ENCODE measurements around the gene ITPRID2.
"Not testable (repeated sequence)": the region's sequence is repeated elsewhere in the genome, so short reads cannot be mapped to it uniquely, and the experiment has no call there.

Gene ITPRID2

DNA sequence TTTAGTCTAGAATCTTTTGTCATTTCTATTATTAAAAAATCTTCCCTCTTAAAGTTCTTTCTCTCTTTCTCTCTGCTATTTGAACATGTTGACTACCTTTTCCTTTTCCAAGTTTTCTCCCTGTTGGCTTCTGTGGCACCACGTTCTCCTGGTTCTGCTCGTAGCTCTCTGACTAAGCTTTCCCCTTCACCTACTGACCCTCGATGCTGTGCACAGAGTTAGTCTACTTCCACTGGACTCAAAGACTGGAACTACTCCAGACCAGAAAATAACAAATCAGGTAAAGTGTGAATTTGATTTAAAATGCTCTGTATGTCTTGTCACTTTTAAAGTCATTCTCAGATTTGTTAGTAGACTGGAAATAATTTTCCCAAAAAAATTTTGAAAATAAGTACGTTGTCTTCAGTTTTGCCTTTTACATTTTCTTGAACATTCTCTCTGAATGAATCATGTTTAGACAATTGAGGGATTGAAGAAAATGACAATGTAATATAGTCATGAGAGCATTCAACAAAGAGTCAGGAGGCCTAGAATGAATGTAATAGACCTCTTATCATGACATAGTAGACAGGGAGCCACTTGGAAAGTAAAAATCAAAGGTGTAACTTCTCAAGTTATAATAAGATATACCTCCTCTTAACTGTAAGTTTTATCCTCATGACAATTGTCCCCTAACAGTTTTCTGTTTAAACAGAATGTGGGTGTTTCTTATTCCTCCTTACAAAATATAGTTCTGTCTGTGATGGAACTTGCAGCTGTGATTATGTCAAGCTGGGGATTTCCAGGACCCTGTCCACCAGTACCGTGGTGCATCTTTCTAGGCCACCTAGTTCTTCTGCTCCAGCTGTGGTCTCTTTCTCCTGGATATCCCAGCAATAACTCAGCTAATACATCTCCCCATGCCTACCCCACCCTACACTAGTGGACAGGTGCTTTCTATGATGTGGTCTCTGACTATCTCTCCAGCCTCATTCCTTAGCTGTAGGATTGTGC lies 25.5 kb downstream of the ITPRID2 start:
- ATAC-seq: no peak

DNA sequence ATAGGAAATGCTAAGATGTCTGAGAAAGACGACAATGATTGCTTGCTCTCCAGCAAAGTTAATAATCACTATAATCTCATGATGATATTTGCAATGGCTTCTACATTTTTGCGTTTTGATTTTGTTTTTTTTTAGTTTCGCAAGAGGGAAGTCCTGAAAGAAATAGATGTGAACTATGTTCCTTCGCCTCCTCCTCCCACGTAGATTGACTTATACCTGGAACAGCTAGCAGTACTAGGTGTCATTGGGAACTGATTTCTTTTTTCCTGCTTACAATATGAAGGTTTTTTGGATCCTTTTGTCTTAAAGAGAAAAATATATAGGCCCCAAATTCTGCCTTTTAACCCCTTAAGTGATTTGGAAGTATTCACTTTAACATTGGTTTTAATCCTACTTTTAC lies 26.7 kb downstream of the ITPRID2 start:
- no peak for ATAC-seq

DNA sequence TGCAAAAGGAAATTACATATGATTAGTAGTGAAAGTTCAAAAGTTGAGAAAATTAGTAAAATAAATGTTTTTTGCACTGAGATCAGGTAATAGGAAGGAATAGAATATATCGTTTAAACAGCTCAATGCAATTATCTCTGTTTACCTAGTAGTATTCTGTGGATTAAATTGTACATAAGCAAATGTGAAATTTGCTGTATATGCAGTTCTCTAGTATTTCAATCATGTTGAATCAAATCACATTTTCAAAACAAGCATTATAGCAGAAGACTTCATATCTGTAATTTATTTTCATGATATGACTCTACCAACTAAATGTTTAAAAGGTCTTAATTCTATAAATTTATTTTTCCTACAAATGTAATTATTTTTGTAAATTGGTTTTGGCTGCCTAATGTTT lies 31.6 kb downstream of the ITPRID2 start:
- no peak for ATAC-seq

DNA sequence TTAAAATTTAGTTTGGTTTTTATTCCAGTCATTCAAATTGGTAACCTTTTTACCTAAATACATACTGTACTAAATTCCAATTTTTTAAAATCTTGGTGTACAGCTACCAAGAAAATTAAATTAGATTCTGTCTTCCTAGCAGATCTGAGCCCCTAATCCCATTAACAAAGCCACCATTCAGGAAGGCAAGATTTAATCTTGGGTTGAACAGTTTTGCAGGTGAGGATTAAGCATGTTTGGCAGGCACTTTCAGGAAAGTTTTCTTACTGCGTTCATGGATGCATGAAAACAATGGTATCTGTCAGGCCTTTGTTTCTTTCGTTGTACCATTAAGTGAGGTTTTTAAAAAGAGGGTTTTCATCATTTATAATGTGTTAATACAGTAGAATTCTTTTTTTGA lies 32.8 kb downstream of the ITPRID2 start:
- ATAC-seq: no peak

DNA sequence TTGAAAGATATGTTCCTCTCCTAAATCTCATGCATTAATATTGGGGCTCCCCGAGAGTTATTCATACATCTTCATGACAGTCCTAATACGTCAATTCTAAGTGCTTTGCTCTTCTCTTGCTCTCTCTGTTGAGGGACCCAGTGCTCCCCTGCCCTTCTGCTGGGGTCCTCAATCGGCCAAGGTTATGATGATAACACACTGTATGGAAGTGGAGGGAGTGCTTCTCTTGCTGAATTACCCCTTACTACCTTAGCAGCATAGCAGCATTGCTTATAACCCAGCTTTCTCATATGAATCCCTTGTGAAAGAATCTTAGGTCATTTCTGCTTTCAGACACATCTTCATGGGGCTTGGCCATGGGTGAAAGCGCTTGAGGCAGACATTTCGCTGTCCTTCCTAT lies 43.2 kb downstream of the ITPRID2 start:
- ATAC-seq: no peak

DNA sequence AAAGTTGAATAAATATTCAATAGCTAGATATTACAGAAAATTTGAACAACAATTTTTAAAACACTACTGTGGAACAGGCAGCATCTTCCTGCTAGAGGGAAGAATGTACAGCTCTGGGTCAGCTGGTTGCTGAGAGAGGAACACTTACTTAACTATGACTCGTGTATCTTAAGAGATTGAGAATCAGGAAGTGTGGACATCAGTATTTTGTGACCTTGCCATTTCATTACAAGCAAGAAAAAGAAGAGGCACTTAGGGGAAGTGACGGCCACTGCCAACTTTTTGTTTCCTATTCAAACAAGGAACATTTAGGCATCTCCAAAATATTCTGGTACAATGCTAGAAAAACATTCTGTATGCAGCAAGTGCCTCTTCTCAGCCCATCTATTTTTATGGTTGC lies 45.9 kb downstream of the ITPRID2 start:
- ATAC-seq: no peak

DNA sequence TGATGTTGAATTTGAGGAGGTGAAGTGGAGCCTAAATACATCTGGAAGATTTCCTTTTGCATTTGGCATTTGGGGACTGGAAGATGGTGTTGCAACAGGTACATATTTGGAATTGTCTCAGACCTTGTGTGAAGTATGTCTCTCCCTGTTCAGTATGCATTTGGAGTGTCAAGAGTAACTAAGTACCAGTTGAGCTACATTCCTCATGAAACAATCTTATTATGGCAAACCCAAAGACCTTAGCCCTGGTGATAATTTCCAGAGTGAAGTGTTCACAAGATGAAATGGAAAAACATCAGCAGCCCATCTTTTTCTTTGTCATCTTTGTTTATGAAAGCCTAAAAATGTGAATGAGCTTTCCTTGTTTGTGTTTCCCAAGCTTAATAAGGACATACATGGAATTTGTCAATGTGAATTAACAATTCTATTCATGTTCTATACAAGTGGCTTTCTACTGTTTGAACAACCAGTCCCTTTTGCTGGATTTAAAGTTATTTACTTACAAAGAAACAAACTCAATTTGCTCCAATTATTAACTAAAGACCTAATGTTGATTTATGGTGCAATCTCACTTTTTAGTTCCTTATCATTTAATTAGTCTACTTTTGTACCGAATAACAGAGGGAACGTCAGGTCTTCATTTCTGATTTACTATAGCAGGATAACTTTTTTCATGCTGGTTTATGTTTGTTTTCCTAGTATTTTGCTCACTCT lies 52.0 kb downstream of the ITPRID2 start:
- ATAC-seq: no peak

DNA sequence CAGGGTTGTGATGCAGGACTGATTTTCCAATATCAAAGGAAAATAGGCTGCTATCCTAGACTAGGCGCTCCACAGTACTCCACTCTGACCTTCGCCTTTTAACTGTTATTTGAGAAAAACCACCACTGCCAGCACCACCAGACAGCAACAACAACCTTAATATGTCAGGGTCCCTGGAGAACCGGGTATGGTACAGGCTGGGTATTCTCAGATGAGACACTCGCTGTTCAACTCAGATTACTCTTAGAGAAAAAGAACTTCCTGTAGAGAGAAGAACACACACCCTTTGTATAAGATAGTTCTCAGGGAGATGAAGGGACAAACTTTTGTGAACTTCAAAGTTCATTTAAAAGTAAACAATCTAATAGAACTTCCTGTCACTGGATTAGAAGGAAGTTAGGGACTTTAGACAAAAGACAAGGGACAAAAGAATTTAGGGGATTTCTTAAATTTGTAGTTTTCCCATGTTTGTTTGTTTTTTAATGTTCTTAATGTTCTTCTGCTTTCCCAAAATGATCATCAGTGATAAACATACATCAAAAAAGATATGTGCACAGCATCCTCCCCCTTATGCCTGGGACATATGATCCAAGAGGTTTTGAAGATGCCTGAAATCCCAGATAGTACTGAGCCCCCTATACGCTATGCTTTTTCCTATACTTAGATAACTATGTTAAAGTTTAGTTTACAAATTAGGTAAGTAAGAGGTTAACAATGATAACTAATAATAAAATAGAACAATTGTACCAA lies 52.8 kb downstream of the ITPRID2 start:
- no peak for ATAC-seq

DNA sequence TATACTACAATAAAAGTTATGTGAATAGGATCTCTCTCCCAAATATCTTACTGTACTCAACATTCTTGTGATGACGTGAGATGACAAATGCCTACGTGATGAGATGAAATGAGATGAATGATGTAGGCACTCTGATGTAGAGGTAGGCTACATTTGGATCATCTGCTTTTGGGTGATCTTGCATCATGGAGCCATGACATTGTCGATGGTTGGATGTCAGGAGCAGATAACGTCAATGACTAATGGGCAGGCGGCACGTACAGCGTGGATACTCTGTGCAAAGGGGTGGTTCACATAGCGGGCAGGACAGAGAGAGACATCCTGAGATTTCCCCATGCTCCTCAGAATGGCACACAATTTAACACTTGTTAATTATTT lies 53.4 kb downstream of the ITPRID2 start:
- no peak for ATAC-seq

DNA sequence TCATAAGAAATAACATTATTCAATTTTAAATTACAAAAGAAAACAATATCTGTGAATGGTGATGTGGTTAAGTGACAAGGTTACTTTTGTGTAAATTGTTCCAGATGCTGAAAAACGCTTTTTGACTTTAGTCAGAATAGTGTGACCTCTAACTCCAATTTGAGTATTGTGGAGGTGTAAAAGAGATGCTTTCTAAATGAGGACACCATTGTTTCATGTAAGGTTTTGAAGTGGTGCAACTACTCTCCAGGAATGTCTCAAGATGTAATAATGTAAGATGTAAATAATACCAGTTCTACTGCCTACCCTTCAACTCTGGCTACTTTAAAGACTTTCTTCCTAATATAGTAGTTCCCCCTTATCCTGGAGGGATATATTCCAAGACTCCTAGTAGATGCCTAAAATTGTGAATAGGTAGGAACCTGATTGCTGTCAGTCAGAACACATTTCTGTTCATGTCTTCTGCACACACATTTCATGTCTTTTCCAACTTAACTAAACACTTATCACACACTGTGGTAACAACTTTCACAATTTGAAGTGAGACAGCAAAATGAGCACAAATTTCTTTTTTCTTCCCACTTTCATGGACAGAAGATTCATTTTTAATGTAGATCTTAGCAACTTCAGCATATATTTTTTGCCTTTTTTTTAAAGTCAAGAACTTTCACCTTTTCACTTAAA lies 55.1 kb downstream of the ITPRID2 start:
- ATAC-seq: no peak

DNA sequence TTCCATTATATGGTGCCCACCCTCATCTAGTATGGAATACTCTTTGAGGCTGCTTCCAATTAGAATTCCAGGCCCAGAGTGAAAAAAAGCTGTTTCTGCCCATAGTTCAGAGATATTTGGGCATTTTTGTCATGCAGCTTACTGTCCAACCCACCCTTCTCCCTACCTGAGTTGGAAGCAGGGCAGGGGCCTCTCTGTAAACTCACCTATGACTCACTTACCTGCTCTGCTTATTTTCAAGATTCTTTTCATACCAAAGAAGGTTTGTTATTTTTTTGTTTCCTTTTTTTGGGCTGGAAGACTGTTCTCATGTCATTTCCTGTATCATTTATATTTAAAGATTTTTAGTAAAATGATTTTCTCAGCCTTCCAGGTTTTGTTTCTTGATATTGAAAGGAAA lies 55.7 kb downstream of the ITPRID2 start:
- no peak for ATAC-seq

DNA sequence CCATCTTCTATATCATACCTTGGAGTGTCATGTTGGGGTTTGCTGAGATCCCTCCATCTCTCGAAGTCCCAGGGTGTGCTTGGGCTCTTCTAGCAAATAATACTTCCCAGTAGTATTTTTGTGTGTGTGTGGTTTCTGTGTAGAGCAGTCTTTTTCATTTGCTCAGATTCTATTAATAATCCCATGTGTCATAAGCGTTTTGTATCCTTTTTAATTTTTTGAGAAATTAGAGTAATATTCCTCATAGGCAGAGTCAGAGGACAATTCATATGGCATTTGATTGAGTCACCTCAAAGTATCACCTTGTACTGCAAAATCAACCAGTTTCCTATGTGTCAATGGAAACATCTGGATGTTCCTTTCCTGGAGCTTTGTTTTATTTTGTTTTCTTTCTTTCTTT lies 56.7 kb downstream of the ITPRID2 start:
- ATAC-seq: no peak

DNA sequence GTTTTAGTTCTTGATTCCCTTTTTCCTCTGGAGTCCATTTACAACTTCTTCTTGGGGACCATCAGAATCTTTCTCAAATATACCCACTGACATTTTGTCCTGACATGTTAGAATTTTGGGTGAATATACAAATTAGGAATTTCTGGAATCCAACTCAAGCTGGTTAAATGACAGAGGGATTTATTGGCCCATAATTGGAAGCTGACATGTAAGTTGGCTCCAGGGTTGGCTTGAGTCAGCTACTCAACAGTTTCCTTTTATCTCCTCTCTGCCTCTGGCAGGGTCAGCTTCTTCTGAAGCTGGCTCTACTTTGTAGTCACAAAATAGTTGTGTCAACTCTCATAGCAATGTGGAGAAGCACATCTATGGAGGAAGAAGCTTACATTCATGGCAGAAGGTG lies 57.5 kb downstream of the ITPRID2 start:
- ATAC-seq: no peak

DNA sequence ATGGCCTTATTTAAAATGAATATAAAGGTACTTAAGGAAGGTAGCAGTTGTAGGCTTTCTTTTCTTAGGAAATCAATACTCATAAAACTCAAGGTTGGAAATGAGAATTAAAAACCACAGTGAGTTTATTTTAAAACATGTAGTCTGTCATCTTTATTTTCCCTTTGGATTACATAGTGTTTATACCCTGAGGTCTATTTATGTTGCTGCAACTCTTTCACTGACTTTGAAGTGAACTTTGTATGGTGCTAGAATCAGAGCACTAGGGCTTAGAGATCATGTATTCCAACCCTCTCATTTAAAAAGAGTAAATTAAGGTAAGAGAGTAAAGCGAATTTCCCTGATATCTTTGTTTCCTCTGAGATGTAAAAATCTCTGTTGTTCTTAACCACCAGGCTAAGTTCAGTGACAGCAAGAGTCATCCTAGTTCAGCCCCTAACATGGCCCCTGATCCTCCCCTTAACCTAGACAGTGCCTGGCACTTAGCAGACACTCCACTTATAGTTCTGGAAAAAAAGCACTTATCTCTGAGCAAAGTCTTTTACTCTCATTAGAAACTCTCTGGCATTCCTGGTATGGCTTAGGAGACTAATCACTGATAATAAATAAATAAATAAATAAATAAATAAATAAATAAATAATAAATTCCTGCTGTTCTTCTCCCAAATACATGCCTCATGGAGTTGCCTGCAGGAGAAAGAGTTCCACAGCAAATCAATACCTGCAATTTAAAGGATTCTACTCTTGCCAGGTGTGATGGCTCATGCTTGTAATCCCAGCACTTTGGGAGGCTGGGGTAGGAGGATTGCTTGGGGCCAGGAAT lies 61.1 kb downstream of the ITPRID2 start:
- ATAC-seq: no peak

DNA sequence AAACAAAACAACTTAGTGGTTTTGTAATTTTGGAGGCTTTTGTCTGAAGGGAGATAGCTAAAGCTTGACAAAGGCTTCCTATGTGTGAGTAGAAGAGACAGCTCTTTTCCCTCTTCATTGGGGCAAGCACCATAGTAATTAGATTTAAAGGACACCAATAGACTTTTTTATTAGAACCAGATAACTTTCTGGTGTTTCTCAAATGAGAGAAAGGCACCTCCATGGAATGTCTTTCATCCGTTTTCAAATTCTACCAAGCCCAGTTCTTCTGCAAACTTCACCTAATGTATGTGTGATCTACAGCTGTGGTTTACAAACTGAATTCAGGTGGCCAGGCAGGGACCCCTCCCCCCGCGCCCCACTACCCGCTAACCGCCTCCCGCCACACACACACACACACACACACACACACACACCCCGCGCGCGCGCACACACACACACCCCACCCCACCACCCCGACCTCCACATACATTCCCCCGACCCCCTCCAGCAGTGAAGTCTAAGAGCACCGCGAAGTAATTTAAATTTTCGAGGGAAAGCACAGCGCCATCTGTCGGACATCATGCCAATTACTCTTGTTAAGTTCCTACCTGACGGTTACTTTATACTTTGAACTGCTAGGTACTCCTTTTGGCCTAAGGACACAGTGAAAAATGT lies 62.5 kb downstream of the ITPRID2 start:
- ATAC-seq: peak; percentile 48 to 53

DNA sequence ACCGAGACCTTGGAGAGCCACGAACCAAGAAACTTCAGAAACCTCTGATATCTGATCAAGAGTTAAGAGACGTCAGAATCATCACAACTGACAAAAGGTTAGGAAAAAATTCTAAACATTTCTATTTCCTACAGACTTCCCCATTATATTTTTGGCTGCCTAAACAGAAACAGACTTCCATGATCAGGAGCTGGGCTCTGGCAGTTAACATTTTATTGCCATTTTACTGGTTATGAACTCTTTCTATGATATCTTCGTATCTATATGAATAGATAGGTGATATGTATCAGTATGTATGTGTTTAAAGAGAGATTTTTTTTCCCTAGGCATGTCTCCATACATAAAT lies 63.0 kb downstream of the ITPRID2 start:
- ATAC-seq: no peak

DNA sequence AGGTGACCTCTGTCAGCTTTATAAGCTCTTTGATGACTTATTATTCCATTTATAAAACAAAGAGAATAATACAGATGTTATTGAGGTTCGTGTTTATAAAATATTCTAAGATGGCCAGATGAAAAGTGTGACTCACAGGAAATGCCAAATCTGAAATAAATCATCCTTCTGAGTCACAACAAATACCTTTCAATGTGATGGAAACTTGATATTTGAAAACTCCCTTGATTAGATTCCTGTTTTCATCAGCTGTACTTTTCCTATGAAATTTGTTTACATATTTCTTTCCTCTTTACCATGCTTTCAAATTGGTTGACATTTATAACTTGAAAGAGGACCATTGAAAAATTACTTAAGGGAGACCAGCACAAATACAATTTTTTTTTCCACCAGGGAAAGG lies 63.5 kb downstream of the ITPRID2 start:
- no peak for ATAC-seq

DNA sequence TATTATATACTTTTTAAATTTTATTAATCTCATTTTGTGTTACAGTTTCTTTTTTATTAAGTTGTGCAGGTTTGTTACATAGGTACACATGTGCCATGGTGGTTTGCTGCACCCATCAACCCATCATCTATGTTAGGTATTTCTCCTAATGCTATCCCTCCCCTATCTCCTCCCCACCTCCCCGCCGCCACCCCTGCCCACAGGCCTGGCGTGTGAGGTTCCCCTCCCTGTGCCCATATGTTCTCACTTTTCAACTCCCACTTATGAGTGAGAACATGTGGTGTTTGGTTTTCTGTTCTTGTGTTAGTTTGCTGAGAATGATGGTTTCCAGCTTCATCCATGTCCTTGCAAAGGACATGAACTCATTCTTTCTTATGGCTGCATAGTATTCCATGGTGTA lies 64.3 kb downstream of the ITPRID2 start:
- ATAC-seq: not testable (repeated sequence)

DNA sequence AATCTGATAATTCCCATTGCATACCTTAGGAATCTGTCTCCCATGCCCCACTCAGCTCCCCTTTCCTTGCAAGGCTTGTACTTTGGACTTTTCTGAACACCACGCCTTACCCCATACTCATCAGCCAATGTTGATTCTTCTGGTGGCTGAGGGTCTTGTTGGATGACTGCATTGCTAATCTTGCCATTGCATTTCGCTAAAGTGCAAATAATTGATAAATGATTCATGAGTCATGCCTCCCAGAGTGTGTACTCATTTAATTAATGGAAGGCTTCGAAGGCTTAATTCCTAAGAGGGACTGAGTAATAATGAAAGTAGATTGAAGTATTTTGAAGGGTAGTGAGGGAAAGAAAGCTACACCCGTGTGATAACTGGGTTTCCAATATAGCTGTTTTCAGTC lies 66.1 kb downstream of the ITPRID2 start:
- ATAC-seq: no peak

DNA sequence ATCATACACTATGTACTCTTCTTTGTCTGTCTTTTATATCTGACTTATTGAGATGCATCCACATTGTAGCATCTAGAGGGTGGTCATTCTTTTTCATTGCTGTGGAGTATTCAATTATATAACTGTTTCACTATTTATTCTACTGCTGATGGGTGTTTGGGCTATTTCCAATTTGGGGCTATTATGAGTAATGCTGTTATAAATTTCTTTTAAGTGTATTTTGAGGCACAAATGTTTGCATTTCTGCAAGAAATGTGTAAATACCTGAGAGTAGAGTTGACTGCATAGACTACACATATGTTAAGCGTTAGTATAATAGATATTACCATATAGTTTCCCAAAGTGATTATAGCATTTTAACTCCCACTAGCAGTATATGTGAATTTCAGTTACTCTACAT lies 67.2 kb downstream of the ITPRID2 start:
- no peak for ATAC-seq

DNA sequence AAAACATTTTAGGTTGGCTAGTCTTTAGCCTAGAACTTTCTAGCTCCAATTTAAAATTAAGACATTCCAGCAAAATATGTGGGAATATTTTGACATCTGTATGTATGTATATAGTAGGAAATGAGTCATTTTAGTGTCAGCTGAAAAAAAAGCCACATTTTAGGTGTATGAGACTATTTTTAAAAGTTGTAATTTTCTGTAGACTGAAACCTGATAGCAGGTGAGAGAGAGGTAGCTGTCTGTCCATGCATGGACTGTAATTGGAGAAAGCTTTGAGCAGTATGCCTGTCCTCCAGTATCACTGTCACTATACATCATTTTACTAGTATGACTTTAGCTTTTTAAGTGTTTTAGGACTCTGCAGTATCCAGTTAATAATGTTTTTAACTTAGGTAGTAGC lies 68.0 kb downstream of the ITPRID2 start:
- ATAC-seq: no peak

All from activated CD4-positive, CD25-positive, alpha-beta regulatory T cell treated with anti-CD3 and anti-CD28 coated beads, Interleukin-2, amount 50 U/mL, for 24 hours (primary cell).